ENCODE results near the gene SELP.

GRCh38 chr1:169568497-169568896, 61.4 kb downstream of the SELP start:
- TF ChIP-seq CTCF (IDR thresholded peaks at IDR 0.05) (no peak), POLR2A (IDR thresholded peaks at IDR 0.05) (no peak)

All from Peyer's patch (tissue), 4 donors.